ENCODE measurements around the gene SLC37A1.
A peak's percentile ranks its signal among the peaks of the same experiment; 100 is the strongest.

The SLC37A1 gene

DNA sequence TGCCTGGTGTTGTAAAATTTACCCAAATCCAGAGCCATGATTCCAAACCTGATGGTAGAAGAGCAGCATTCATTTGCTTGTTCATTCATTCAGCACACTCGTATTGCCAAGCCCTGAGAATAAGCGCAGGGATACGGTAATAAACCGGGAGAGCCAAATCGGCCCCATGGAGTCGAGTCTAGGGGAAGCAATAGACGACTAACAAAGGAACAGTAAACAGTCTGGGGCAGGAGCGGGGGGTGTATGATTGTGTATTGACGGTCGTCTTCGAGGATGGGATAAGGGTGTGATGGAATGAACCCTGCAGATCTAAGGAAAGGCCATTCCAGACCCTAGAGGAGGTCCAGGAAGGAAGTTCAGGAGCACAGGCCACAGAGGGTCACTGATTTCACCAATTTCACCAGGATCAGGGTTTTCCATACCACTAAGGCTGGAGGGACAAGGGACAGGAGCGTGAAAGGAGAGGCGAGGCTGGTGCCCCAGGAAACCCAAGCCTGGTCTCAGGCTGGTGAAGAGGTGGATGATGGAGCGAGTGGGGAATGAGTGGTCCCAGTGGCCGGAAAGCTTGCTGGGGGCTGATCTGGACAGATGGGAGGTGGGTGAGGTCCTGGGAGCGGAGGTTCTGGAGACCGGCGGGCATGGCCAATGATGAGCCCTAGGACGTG, 78.6 kb downstream of the SLC37A1 start:
- H3K4me3 ChIP-seq (ENCODE audit: low read depth, low read length), result no peak overlapping the region
- TF ChIP-seq, protein P1, sequence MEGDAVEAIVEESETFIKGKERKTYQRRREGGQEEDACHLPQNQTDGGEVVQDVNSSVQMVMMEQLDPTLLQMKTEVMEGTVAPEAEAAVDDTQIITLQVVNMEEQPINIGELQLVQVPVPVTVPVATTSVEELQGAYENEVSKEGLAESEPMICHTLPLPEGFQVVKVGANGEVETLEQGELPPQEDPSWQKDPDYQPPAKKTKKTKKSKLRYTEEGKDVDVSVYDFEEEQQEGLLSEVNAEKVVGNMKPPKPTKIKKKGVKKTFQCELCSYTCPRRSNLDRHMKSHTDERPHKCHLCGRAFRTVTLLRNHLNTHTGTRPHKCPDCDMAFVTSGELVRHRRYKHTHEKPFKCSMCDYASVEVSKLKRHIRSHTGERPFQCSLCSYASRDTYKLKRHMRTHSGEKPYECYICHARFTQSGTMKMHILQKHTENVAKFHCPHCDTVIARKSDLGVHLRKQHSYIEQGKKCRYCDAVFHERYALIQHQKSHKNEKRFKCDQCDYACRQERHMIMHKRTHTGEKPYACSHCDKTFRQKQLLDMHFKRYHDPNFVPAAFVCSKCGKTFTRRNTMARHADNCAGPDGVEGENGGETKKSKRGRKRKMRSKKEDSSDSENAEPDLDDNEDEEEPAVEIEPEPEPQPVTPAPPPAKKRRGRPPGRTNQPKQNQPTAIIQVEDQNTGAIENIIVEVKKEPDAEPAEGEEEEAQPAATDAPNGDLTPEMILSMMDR (IDR thresholded peaks at IDR 0.05; ENCODE audit: borderline replicate concordance, insufficient read depth, low read depth, low read length), result no peak

- H3K4me3 ChIP-seq (ENCODE audit: low read depth, low read length), result no peak overlapping the region
- TF ChIP-seq, protein P1 (IDR thresholded peaks at IDR 0.05; ENCODE audit: borderline replicate concordance, insufficient read depth, low read depth, low read length), result peak; percentile 83
Observed at GRCh38 chr21:42593007-42593814, 79.6 kb downstream of the SLC37A1 start.

DNA sequence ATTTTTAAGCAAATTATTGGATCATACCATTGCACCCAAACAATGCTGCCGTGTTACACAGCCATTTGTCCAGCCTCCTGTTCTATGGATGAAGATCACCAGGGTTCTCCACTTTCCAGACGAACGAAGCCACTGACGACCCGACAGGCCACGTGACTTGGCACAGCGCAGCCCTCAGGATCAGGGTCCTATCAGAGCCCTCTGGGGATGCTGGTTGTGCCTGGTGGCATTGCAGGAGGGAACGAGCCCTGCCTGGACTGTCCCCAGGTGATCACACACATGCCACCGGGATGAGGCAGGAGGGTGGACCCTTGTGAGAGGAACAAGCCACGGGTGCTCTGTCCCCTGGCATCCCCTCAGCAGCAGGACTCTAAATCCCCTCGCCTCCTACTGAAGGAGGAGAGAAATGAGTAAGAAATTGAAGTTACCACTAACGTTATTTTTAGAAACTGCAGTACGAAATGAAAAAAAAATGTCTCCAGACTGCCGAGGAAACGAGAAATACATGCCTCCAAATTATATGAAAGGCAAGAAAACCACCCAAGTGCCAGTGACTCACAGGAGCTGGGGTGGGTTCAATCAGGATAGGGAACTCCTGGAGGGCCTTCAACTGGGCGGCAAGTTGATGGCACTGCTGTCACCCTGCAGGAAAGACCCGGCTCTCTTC, 81.1 kb downstream of the SLC37A1 start:
- TF ChIP-seq, protein P1 (IDR thresholded peaks at IDR 0.05; ENCODE audit: borderline replicate concordance, insufficient read depth, low read depth, low read length), result no peak
- H3K4me3 ChIP-seq (ENCODE audit: low read depth, low read length), result no peak overlapping the region

- no peak overlapping the region for H3K4me3 ChIP-seq (ENCODE audit: low read depth, low read length)
- TF ChIP-seq, protein P1 (IDR thresholded peaks at IDR 0.05; ENCODE audit: borderline replicate concordance, insufficient read depth, low read depth, low read length), result no peak
Observed at GRCh38 chr21:42595283-42596187, 81.9 kb downstream of the SLC37A1 start.

GRCh38 chr21:42596657-42597056, 83.0 kb downstream of the SLC37A1 start:
- TF ChIP-seq, protein P1 (IDR thresholded peaks at IDR 0.05; ENCODE audit: borderline replicate concordance, insufficient read depth, low read depth, low read length), result no peak
- no peak overlapping the region for H3K4me3 ChIP-seq (ENCODE audit: low read depth, low read length)

GRCh38 chr21:42597487-42598158, 84.0 kb downstream of the SLC37A1 start:
- TF ChIP-seq, protein P1 (IDR thresholded peaks at IDR 0.05; ENCODE audit: borderline replicate concordance, insufficient read depth, low read depth, low read length), result no peak
- no peak overlapping the region for H3K4me3 ChIP-seq (ENCODE audit: low read depth, low read length)

Measured in GM12875 (cell line).